ENCODE results near the gene CSTB. TPM values are rescaled to one million over a fixed set of nuclear protein-coding genes. Genes with fewer than 3 reads are reported as not detected.

The CSTB gene
- total and polyA plus RNA-seq, 4 donors = 33.2 to 263 (median 181) TPM

- no peak overlapping the region for H3K27ac ChIP-seq (ENCODE audit: low read depth in 1 of 2, low read length in 1 of 2)
- ATAC-seq (ENCODE audit: insufficient read depth, low FRiP score) (no peak), DNase-seq (no peak)
- no peak overlapping the region for H3K9ac ChIP-seq (ENCODE audit: insufficient read depth in 1 of 2, low read length in 2 of 2)
- H3K36me3 ChIP-seq (ENCODE audit: control insufficient read depth in 4 of 4, insufficient read depth in 4 of 4, low read length in 4 of 4) = peaks cover 0 to 17% (median 3%) of the 10 kb centered on the region in 4 donors
- 87 to 89% methylated on average over 17 to 18 of the region's 18 CpGs for WGBS, 2 donors
- H3K4me3 ChIP-seq = no peak overlapping the region
- no peaks in the 10 kb centered on the region for H3K27me3 ChIP-seq (ENCODE audit: control insufficient read depth in 3 of 3, insufficient read depth in 3 of 3, low read length in 2 of 3)
- no peaks in the 10 kb centered on the region for H3K9me3 ChIP-seq (ENCODE audit: control insufficient read depth in 4 of 4, insufficient read depth in 3 of 4, low read length in 3 of 4)
- H3K4me1 ChIP-seq (ENCODE audit: control insufficient read depth in 5 of 5, insufficient read depth in 5 of 5, low read length in 5 of 5) = peaks cover 0 to 14% (median 6%) of the 10 kb centered on the region in 5 donors
- TF ChIP-seq CTCF (IDR thresholded peaks at IDR 0.05; ENCODE audit: control extremely low read depth, extremely low read depth) = no peak
Measured at GRCh38 chr21:43808367-43808766, 32.3 kb upstream of the CSTB start.

GRCh38 chr21:43806017-43806710 is 30.1 kb upstream of the CSTB start:
- no peak for DNase-seq
- peaks cover 0 to 39% (median 7%) of the 10 kb centered on the region in 4 donors for H3K36me3 ChIP-seq (ENCODE audit: control insufficient read depth in 4 of 4, insufficient read depth in 4 of 4, low read length in 4 of 4)
- 88% methylated on average over 21 of the region's 21 CpGs for WGBS, 2 donors

GRCh38 chr21:43805275-43805800 is 29.2 kb upstream of the CSTB start:
- ATAC-seq (ENCODE audit: insufficient read depth, low FRiP score) = no peak
- DNase-seq = no peak
- TF ChIP-seq CTCF (IDR thresholded peaks at IDR 0.05; ENCODE audit: control extremely low read depth, extremely low read depth) = no peak
- Histone ChIP-seq H3K36me3 (ENCODE audit: control insufficient read depth in 4 of 4, insufficient read depth in 4 of 4, low read length in 4 of 4) (peaks cover 0 to 48% (median 9%) of the 10 kb centered on the region in 4 donors), H3K27ac (ENCODE audit: low read depth in 1 of 2, low read length in 1 of 2) (no peak overlapping the region), H3K9me3 (ENCODE audit: control insufficient read depth in 4 of 4, insufficient read depth in 3 of 4, low read length in 3 of 4) (no peaks in the 10 kb centered on the region), H3K27me3 (ENCODE audit: control insufficient read depth in 3 of 3, insufficient read depth in 3 of 3, low read length in 2 of 3) (no peaks in the 10 kb centered on the region), H3K4me1 (ENCODE audit: control insufficient read depth in 5 of 5, insufficient read depth in 5 of 5, low read length in 5 of 5) (peaks cover 0 to 2% (median 0%) of the 10 kb centered on the region in 5 donors), H3K4me3 (no peak overlapping the region), H3K9ac (ENCODE audit: insufficient read depth in 1 of 2, low read length in 2 of 2) (no peak overlapping the region)
- 39 to 77% methylated on average over 14 of the region's 14 CpGs for WGBS, 2 donors

More at GRCh38 chr21:43806017-43806710, 30.1 kb upstream of the CSTB start:
- H3K9ac ChIP-seq (ENCODE audit: insufficient read depth in 1 of 2, low read length in 2 of 2) = no peak overlapping the region
- H3K9me3 ChIP-seq (ENCODE audit: control insufficient read depth in 4 of 4, insufficient read depth in 3 of 4, low read length in 3 of 4) = no peaks in the 10 kb centered on the region
- H3K4me3 ChIP-seq = no peak overlapping the region
- H3K27me3 ChIP-seq (ENCODE audit: control insufficient read depth in 3 of 3, insufficient read depth in 3 of 3, low read length in 2 of 3) = no peaks in the 10 kb centered on the region
- no peak for ATAC-seq (ENCODE audit: insufficient read depth, low FRiP score)
- H3K27ac ChIP-seq (ENCODE audit: low read depth in 1 of 2, low read length in 1 of 2) = no peak overlapping the region
- H3K4me1 ChIP-seq (ENCODE audit: control insufficient read depth in 5 of 5, insufficient read depth in 5 of 5, low read length in 5 of 5) = peaks cover 0 to 4% (median 0%) of the 10 kb centered on the region in 5 donors
- no peak for TF ChIP-seq CTCF (IDR thresholded peaks at IDR 0.05; ENCODE audit: control extremely low read depth, extremely low read depth)
